Measurements from ENCODE around the gene STIM2.

STIM2 gene

GRCh38 chr4:26837993-26838842 is 22.4 kb upstream of the STIM2 start:
- DNase-seq (ENCODE audit: low spot score) = no peak

- DNase-seq (ENCODE audit: low spot score) = no peak
Measured at GRCh38 chr4:26839016-26839415, 21.6 kb upstream of the STIM2 start.

GRCh38 chr4:26839534-26839951 is 21.1 kb upstream of the STIM2 start:
- no peak for DNase-seq (ENCODE audit: low spot score)

GRCh38 chr4:26840786-26841185 is 19.9 kb upstream of the STIM2 start:
- DNase-seq (ENCODE audit: low spot score) = no peak

- DNase-seq (ENCODE audit: low spot score) = no peak
Measured at GRCh38 chr4:26842911-26843310, 17.7 kb upstream of the STIM2 start.

- no peak for DNase-seq (ENCODE audit: low spot score)
Measured at GRCh38 chr4:26850528-26850927, 10.1 kb upstream of the STIM2 start.

GRCh38 chr4:26851129-26851528 is 9.5 kb upstream of the STIM2 start:
- DNase-seq (ENCODE audit: low spot score) = no peak

GRCh38 chr4:26854701-26855100 is 5.9 kb upstream of the STIM2 start:
- DNase-seq (ENCODE audit: low spot score) = no peak

- DNase-seq (ENCODE audit: low spot score) = no peak
Measured at GRCh38 chr4:26856906-26857277, 3.7 kb upstream of the STIM2 start.

GRCh38 chr4:26857278-26858034 is 3.2 kb upstream of the STIM2 start:
- DNase-seq (ENCODE audit: low spot score) = peak; percentile 92

GRCh38 chr4:26858035-26858918 is 2.4 kb upstream of the STIM2 start:
- no peak for DNase-seq (ENCODE audit: low spot score)

- no peak for DNase-seq (ENCODE audit: low spot score)
Measured at GRCh38 chr4:26858947-26859401, 1.7 kb upstream of the STIM2 start.

GRCh38 chr4:26859762-26860156 is 882 bp upstream of the STIM2 start:
- no peak for DNase-seq (ENCODE audit: low spot score)

GRCh38 chr4:26860922-26861433 is 337 bp downstream of the STIM2 start:
- DNase-seq (ENCODE audit: low spot score) = peak; percentile 26

GRCh38 chr4:26861434-26862186 is 969 bp downstream of the STIM2 start:
- DNase-seq (ENCODE audit: low spot score) = peak; percentile 35

GRCh38 chr4:26862381-26862915 is 1.8 kb downstream of the STIM2 start:
- no peak for DNase-seq (ENCODE audit: low spot score)

- no peak for DNase-seq (ENCODE audit: low spot score)
Measured at GRCh38 chr4:26863512-26863911, 2.9 kb downstream of the STIM2 start.

- no peak for DNase-seq (ENCODE audit: low spot score)
Measured at GRCh38 chr4:26864899-26865298, 4.3 kb downstream of the STIM2 start.

- no peak for DNase-seq (ENCODE audit: low spot score)
Measured at GRCh38 chr4:26866203-26866602, 5.6 kb downstream of the STIM2 start.

- DNase-seq (ENCODE audit: low spot score) = no peak
Measured at GRCh38 chr4:26866781-26867180, 6.1 kb downstream of the STIM2 start.

Data from HuH-7.5 (cell line).